Hepatocyte (in vitro differentiated cells): ENCODE data around the gene L1TD1. TPM values are rescaled to one million over a fixed set of nuclear protein-coding genes. Genes with fewer than 3 reads are reported as not detected.

ENCODE experiments used
- DNase-seq: peaks from one replicate; pipeline ENCODE4 v3.0.0-alpha.2; 2016; ENCODE audit warnings: low spot score
- H2AFZ ChIP-seq: fragments of 200-600 bp; sonication (generic); 2 replicates; pipeline ENCODE4 v1.6.0; 2016; ENCODE audit warnings: antibody characterized with exemption, mild to moderate bottlenecking
- H3K27ac ChIP-seq: fragments of 200-600 bp; sonication (generic); 2 replicates; pipeline ENCODE4 v1.5.1; 2016; ENCODE audit warnings: mild to moderate bottlenecking
- H3K27me3 ChIP-seq: fragments of 200-600 bp; sonication (generic); 2 replicates; pipeline ENCODE4 v1.6.1; 2016
- H3K36me3 ChIP-seq: fragments of 200-600 bp; sonication (generic); replicated peaks from 2 replicates; pipeline ENCODE4 v1.5.1; 2016; ENCODE audit warnings: low read depth; ENCODE audit not compliant: insufficient read depth
- H3K4me1 ChIP-seq: fragments of 200-600 bp; sonication (generic); 2 replicates; pipeline ENCODE4 v1.5.1; 2016; ENCODE audit warnings: mild to moderate bottlenecking, moderate library complexity; ENCODE audit not compliant: insufficient read depth
- H3K4me2 ChIP-seq: fragments of 200-600 bp; sonication (generic); 2 replicates; pipeline ENCODE4 v1.6.0; 2016
- H3K4me3 ChIP-seq: fragments of 200-600 bp; sonication (generic); 2 replicates; pipeline ENCODE4 v1.5.1; 2016; ENCODE audit warnings: mild to moderate bottlenecking
- H3K79me2 ChIP-seq: fragments of 200-600 bp; sonication (generic); 2 replicates; pipeline ENCODE4 v1.6.0; 2017; ENCODE audit warnings: mild to moderate bottlenecking
- H3K9me2 ChIP-seq: fragments of 200-600 bp; sonication (generic); replicated peaks from 2 replicates; pipeline ENCODE4 v1.6.0; 2017; ENCODE audit warnings: mild to moderate bottlenecking; ENCODE audit not compliant: insufficient read depth
- H3K9me3 ChIP-seq: fragments of 200-600 bp; sonication (generic); 2 replicates; pipeline ENCODE4 v1.5.1; 2016; ENCODE audit warnings: low read depth, mild to moderate bottlenecking
- H4K20me1 ChIP-seq: fragments of 200-600 bp; sonication (generic); 2 replicates; pipeline ENCODE4 v1.6.0; 2016; ENCODE audit warnings: mild to moderate bottlenecking; ENCODE audit not compliant: insufficient read depth, poor library complexity, severe bottlenecking
- CTCF ChIP-seq: fragments of 200-600 bp; sonication (generic); IDR thresholded peaks from 2 replicates; pipeline ENCODE4 v1.5.1; 2016; ENCODE audit warnings: antibody characterized with exemption, mild to moderate bottlenecking; ENCODE audit not compliant: poor library complexity
- EZH2 ChIP-seq: fragments of 200-600 bp; sonication (generic); IDR thresholded peaks from 2 replicates; pipeline ENCODE4 v1.6.1; 2016; ENCODE audit warnings: antibody characterized with exemption, mild to moderate bottlenecking, borderline replicate concordance
- EZH2phosphoT487 ChIP-seq: fragments of 200-600 bp; sonication (generic); IDR thresholded peaks from one replicate; pipeline ENCODE4 v1.6.1; 2018; ENCODE audit warnings: antibody characterized with exemption, mild to moderate bottlenecking, low read depth, moderate library complexity; ENCODE audit not compliant: unreplicated experiment, severe bottlenecking
- WGBS: methylation state at CpG from one replicate; pipeline ENCODE4 v1.1.6; 2016; ENCODE audit warnings: low lambda C conversion rate; ENCODE audit errors: missing lambda C conversion rate; 5-methylcytosine and 5-hydroxymethylcytosine counted together
- polyA plus RNA-seq: library from polyadenylated mRNA; unstranded; fragments of >200 nt; fragmentation: Nextera tagmentation; extraction: Ambion mirVana; gene quantifications from 2 replicates; pipeline ENCODE4 v1.2.1, GENCODE V29; 2016
- total RNA-seq: library from RNA; depleted of rRNA; stranded (reverse); fragments of >200 nt; gene quantifications from 2 replicates; pipeline ENCODE4 v1.2.3, GENCODE V29; 2014

The L1TD1 gene
- total and polyA plus RNA-seq, 2 experiments from 2014 or later: 0.53 to 0.77 TPM

DNA sequence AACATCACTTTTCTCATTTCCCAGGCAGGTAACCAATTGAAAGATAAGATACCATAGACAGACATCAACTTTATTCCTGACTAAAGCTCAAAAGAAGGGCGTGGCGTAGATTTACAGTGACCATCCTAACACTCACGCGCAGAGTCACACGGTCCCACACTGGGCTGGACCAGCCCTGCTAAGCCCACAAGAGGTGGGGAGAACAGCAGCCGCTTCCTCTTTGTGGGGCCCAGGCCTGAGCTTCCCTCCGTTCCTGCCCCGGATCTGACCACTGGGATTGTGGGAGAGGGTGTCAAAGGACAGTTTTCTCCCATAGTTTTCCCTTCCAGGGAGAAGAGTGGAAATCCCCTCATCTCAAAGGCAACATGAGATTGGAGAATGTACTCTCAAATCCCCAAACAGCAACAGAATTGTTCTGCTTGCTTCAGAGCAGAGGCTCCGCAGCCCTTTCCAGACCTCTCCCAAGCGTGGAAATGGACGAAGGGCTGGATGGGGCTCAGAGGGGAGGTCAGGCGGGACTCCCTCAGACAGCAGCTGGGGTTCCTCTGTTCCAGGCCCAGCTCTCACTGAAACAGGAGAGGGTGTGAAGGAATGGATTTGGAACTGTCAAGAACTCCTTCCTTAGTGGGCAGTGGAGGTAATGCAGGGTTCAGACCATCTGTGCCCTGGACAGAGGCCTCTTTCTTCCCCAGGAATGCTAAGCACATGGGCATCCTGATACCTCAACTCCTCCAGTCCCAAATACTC, 33.7 kb downstream of the L1TD1 start:
- WGBS: 90% methylated on average over 12 of the region's 12 CpGs
- TF ChIP-seq EZH2phosphoT487 (no peak), EZH2 (no peak)

GRCh38 chr1:62228883-62229187, 34.2 kb downstream of the L1TD1 start:
- H4K20me1 ChIP-seq: no peaks in the 10 kb centered on the region
- H3K27ac ChIP-seq: no peak overlapping the region
- no peak for TF ChIP-seq EZH2phosphoT487
- no peak for TF ChIP-seq EZH2
- no peak for TF ChIP-seq CTCF
- WGBS: 68% methylated on average over 4 of the region's 4 CpGs
- H3K79me2 ChIP-seq: no peaks in the 10 kb centered on the region
- H3K9me2 ChIP-seq: no peaks in the 10 kb centered on the region
- H3K9me3 ChIP-seq: no peaks in the 10 kb centered on the region
- peaks cover 6% of the 10 kb centered on the region for H3K4me1 ChIP-seq
- H2AFZ ChIP-seq: no peak overlapping the region
- no peak overlapping the region for H3K4me3 ChIP-seq
- no peak overlapping the region for H3K4me2 ChIP-seq
- DNase-seq: no peak
- H3K36me3 ChIP-seq: no peaks in the 10 kb centered on the region
- no peaks in the 10 kb centered on the region for H3K27me3 ChIP-seq

More for the DNA sequence above, 33.7 kb downstream of the L1TD1 start:
- H3K9me2 ChIP-seq: no peaks in the 10 kb centered on the region
- H3K27ac ChIP-seq: no peak overlapping the region
- H4K20me1 ChIP-seq: no peaks in the 10 kb centered on the region
- no peaks in the 10 kb centered on the region for H3K9me3 ChIP-seq
- no peaks in the 10 kb centered on the region for H3K27me3 ChIP-seq
- H3K4me3 ChIP-seq: no peak overlapping the region
- no peaks in the 10 kb centered on the region for H3K79me2 ChIP-seq
- no peak overlapping the region for H3K4me2 ChIP-seq
- peaks cover 6% of the 10 kb centered on the region for H3K4me1 ChIP-seq
- no peak overlapping the region for H2AFZ ChIP-seq
- DNase-seq: no peak
- no peaks in the 10 kb centered on the region for H3K36me3 ChIP-seq

DNA sequence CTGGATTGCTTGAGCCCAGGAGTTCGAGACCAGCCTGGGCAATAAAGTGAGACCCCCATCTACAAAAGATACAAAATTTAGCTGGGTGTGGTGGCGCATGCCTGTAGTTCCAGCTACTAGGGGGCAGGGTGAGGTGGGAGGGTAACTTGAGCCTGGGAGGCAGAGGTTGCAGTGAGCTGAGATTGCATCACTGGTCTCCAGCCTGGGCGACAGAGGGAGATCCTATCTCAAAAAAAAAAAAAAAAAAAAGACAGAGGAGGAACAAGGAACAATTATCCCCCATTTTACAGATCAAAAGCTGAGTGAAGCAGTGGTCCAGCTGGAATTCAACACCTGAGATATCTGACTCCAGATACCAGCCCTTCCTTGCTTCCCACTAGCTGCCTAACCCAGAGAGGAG, 34.8 kb downstream of the L1TD1 start:
- no peak for DNase-seq
- no peaks in the 10 kb centered on the region for H4K20me1 ChIP-seq
- H3K9me3 ChIP-seq: no peaks in the 10 kb centered on the region
- peaks cover 6% of the 10 kb centered on the region for H3K4me1 ChIP-seq
- H3K27me3 ChIP-seq: no peaks in the 10 kb centered on the region
- WGBS: 71% methylated on average over 3 of the region's 3 CpGs
- no peaks in the 10 kb centered on the region for H3K9me2 ChIP-seq
- no peak overlapping the region for H3K4me2 ChIP-seq
- H3K36me3 ChIP-seq: no peaks in the 10 kb centered on the region
- H3K27ac ChIP-seq: no peak overlapping the region
- no peak overlapping the region for H2AFZ ChIP-seq
- no peaks in the 10 kb centered on the region for H3K79me2 ChIP-seq
- TF ChIP-seq EZH2phosphoT487 (no peak), EZH2 (no peak), CTCF (no peak)
- no peak overlapping the region for H3K4me3 ChIP-seq

DNA sequence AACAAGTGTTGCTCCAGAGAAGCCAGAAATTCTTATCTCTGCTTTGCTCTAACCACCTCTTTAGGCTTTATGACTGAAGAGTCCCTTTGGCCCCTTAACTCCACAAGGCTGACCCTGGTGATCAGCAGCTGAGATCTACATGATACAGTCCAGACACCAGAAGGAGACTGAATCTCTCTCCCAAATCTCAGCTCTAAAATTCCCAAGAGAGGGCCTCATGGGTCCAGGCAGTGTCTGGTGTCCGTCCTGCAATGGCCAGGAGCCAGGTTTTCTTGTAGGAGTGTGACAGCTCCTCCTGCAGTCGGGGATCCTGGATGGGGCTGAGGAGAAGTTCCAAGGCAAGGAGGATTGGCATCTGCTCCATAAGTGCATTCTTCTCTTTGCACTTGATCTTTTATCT, 35.3 kb downstream of the L1TD1 start:
- H3K79me2 ChIP-seq: no peaks in the 10 kb centered on the region

More for the DNA sequence above, 35.3 kb downstream of the L1TD1 start:
- Histone ChIP-seq H3K36me3 (no peaks in the 10 kb centered on the region), H3K9me2 (no peaks in the 10 kb centered on the region), H4K20me1 (no peaks in the 10 kb centered on the region), H3K27me3 (no peaks in the 10 kb centered on the region), H3K4me1 (peaks cover 6% of the 10 kb centered on the region), H3K4me2 (no peak overlapping the region), H2AFZ (no peak overlapping the region), H3K27ac (no peak overlapping the region), H3K9me3 (no peaks in the 10 kb centered on the region), H3K4me3 (no peak overlapping the region)
- TF ChIP-seq EZH2phosphoT487 (no peak), EZH2 (no peak), CTCF (no peak)
- WGBS: 41% methylated on average over 2 of the region's 2 CpGs
- no peak for DNase-seq
